Measurements from ENCODE around the gene PEX6.

The PEX6 gene

GRCh38 chr6:42993445-42993844 is 14.5 kb upstream of the PEX6 start:
- DNase-seq, result no peak

DNA sequence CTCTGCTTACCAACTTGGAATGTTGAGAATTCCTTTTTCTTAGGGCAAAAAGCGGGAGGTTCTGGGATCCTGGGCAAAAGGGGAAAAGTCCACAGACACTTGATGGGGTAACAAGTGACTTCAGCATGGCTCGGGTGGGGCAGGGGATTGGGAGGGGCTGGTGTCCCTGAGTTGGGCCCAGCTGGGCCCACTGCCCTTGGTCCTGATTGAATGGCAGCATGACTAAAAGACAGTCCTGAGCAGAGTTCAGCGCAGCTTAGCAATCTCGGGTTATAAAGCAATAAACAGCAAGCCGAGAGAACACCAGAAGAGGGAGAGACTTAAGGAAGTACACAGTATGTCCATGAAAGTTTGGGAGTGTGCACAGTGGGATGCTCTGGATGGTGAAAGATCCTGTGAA is 10.9 kb upstream of the PEX6 start:
- no peak for DNase-seq

- DNase-seq, result no peak
Measured at GRCh38 chr6:42988486-42989020, 9.6 kb upstream of the PEX6 start.

- DNase-seq, result no peak
Measured at GRCh38 chr6:42987533-42988451, 8.8 kb upstream of the PEX6 start.

DNA sequence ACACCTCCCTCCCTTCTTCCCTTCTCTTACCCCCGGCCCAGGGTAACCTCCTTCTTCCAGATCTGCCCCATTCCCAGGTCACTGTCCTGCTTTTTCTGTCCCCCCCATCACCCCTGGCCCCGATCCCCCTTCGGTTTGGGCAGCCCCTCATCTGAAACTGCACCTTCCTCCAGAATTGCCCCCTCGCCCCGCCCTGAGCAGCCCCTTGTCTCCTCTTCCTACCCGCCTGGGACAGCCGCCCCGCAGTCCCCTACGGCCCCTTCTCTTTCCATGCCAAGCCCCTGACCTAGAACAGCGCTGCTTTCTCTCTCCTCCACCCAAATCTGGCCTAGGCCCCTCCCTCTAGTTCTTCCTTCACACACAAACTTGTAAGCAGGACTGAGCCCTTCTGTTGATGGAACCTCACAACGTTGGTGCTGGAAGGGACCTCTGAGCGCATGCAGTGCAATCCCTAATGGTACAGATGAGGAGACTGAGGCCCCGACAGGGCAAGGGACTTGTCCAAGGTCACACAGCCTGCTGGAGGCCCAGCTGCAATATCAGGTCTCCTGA is 6.0 kb upstream of the PEX6 start:
- no peak for DNase-seq

DNA sequence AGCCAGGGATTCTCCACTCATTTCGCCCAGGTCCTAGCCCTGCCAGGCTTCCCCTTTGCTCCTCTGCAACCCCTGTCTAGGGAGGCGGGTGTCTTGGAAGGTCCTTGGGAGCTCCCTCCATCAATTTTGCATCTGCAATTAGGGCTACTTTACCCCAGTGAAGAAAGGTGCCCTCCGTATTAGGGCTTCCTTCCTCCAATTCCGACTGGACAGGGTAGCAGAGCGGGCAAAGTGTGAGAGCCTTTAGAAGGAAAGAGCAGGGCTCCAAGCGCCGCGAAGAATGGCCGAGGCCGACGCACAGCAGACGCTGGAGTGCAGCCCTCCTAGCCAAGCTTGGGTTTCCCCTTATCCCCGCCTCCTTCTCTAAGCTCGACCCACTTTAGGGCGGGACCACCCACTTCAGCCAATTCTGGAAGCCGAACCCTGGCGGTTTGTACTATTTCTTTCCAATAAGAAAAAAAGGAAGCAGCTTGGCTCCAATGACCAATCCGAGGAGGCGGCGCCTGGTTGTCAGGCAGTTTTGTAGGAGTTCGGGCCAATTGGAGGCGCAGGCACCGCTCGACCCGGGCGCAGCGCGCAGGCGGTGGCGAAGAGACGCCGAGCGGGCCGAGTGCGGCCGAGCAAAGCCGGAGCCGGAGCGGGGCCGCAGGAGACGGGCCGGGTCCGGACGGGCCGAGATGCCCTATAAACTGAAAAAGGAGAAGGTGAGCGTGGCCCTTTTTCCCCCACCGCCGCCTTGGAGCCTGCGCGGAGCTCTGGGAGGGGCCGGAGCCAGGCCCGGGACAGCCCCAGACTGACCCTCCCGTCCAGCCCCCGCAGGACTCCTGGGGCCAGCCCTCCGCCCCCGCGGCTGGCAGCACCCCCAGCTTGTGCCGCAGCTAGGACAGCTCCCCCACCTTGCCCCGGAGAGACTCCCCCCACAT is 5.3 kb upstream of the PEX6 start, which contains the start of gene PPP2R5D:
PPP2R5D (plus strand) TSS at position 570 of the 923 bp plus-strand sequence; CDS start at position 678, 108 bp downstream.
- peak; percentile 98 for DNase-seq

GRCh38 chr6:42981836-42982235 is 2.9 kb upstream of the PEX6 start:
- DNase-seq, result no peak

DNA sequence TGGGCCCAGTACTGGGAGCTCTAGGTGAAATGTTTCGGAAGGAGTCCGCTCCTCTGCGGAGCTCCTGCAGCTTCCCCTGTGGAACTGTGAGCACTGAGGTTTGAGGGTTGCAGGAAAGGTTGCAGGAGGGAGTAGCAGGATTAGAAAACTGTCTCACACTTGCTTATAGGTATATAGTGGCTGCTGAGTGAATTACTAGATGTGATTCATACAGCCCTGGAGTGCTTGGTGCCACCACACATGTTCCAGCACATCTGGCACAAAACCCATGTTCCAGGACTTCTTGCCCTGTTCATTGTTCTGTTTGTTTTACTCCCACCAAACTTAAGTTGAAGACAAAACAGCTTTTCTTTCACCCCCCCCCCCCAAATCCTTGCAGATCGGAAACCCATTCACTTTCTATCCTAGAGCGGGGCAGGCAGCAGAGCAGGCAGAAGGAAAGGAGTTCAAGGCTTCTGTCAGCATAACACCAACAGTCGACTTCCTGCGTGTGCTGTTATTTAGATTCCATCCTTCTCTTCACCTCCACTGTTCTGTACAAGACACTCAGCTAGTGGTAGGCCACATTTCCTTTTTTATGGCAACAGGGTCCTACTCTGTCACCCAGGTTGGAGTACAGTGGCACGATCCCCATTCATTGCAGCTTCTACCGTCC is 669 bp upstream of the PEX6 start:
- peak; percentile 5 for DNase-seq

- no peak for DNase-seq
Measured at GRCh38 chr6:42978487-42978838, 518 bp downstream of the PEX6 start.

GRCh38 chr6:42974919-42975505 is 4.0 kb downstream of the PEX6 start:
- DNase-seq, result no peak

GRCh38 chr6:42973926-42974325 is 5.1 kb downstream of the PEX6 start:
- DNase-seq, result no peak

GRCh38 chr6:42971746-42972327 is 7.1 kb downstream of the PEX6 start:
- no peak for DNase-seq

- peak; percentile 11 for DNase-seq
Measured at GRCh38 chr6:42970871-42971612, 7.9 kb downstream of the PEX6 start.

DNA sequence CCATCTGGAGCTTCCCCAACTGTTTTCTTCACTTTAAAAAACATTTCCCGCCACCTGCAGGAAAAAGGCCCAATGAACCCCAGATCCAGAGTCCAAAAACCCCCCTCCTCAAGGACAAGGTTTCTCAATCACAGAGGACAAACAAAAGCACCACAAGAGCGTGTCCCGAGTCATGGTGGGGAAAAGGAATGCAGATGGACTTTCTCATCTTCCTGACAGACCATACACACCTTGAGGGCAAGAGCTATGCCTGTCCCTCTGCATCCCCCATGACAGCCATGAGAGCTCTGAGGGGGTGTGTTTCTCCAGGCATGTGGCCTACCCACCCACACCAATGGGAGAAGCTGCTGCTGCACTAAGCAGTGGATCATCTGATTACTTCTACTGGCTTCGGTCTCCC is 9.0 kb downstream of the PEX6 start:
- no peak for DNase-seq

DNA sequence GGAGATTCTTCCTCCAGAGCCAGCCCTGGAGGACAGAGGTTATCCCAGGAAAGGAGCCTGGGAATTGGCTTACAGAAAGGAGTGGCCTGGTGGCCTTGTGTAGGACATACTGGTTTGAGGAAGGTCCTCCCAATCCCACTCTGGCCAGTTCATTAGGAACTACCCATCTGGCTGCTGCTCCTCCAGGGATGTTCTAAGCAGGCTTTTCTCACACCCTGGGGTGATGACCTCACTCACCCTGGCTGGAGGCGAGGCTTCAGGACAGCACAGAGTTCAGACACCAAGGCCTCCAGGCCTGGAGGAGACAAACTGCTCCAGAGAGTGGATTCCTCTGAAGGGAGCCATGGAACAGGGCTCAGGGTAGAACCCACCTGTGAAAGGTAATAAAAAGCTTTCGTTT is 9.6 kb downstream of the PEX6 start:
- DNase-seq, result no peak

- no peak for DNase-seq
Measured at GRCh38 chr6:42968783-42969182, 10.2 kb downstream of the PEX6 start.

DNA sequence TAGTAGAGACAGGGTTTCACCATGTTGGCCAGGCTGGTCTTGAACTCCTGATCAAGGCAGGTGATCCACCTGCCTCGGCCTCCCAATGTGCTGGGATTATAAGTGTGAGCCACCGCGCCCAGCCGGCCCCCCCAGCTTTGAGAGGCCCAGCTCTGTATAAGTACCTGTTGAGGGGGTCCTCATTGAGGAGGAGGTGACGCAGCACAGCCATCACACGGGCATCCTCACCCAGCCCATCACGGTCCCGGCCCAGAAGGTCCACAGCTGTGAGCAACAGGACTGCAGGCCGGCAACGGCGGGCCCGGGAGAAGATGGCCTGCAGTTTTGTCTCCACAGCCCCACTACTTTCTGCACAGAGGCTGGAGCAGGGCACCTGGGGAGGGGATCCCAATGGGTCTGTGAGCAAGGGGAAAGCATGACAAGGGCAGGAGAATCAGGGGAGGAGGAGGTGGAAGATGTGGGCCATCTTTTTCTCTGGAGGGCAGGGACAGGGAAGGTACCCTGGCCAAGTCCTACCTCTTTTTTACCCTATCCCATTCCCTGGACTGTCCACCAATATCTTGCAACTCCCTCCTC is 10.8 kb downstream of the PEX6 start:
- DNase-seq, result no peak

DNA sequence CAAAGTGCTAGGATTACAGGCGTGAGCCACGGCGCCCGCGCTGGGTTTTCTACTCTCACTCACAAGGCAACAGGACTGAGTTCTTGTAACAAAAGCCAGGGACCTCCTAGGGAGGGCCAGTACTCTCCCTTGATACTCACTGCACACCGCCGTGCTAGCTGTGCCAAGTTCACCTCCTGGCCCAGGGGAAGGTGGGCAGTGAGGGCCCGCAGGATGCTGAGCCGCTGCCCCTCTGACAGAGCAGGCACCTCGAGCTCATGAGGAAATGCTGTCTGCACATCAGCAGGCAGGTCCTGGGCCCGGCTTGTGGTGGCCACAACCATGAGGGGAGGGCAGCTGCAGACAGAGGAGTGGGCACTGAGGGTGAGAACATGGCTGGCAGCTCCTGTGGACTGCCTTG is 11.8 kb downstream of the PEX6 start:
- DNase-seq, result no peak

GRCh38 chr6:42966571-42966970 is 12.4 kb downstream of the PEX6 start:
- DNase-seq, result no peak

- DNase-seq, result peak; percentile 53
Measured at GRCh38 chr6:42963855-42964605, 15.0 kb downstream of the PEX6 start.

All from NCI-H226 (cell line).